GM12878 (cell line): ENCODE measurements around the gene MYO3A.

Experiments used
- BHLHE40 ChIP-seq, 2 experiments: fragments of 450-650 bp in 1 of 2; IDR thresholded peaks; 2 replicates each; pipeline ENCODE4 v1.6.1; 2011 to 2017; ENCODE audit warnings: low read depth in 2 of 2, borderline replicate concordance in 1 of 2, improper control_type of control experiment in 1 of 2, low read length in 1 of 2, mild to moderate bottlenecking in 1 of 2
- ZZZ3 ChIP-seq: IDR thresholded peaks from 2 replicates; pipeline ENCODE4 v1.6.1; 2011; ENCODE audit warnings: low read depth; ENCODE audit not compliant: control insufficient read depth, insufficient read length
- TF ChIP-seq, protein P1 (sequence below): fragments of 450-650 bp; IDR thresholded peaks from 2 replicates; pipeline ENCODE4 v1.6.1; 2016; ENCODE audit warnings: mild to moderate bottlenecking
- TF ChIP-seq, protein P2 (sequence below), 3 experiments: IDR thresholded peaks in 2 of 3; conservative IDR thresholded peaks in 1 of 3; 2 replicates each; pipeline ENCODE4 v1.5.1; 2011; ENCODE audit warnings: low read depth in 3 of 3, low read length in 3 of 3, mild to moderate bottlenecking in 3 of 3, control low read depth in 2 of 3, moderate library complexity in 2 of 3, inconsistent platforms in 1 of 3, mixed read lengths in 1 of 3; ENCODE audit not compliant: control insufficient read depth in 2 of 3, insufficient read depth in 1 of 3; ENCODE audit errors: extremely low read depth in 1 of 3

DNA sequence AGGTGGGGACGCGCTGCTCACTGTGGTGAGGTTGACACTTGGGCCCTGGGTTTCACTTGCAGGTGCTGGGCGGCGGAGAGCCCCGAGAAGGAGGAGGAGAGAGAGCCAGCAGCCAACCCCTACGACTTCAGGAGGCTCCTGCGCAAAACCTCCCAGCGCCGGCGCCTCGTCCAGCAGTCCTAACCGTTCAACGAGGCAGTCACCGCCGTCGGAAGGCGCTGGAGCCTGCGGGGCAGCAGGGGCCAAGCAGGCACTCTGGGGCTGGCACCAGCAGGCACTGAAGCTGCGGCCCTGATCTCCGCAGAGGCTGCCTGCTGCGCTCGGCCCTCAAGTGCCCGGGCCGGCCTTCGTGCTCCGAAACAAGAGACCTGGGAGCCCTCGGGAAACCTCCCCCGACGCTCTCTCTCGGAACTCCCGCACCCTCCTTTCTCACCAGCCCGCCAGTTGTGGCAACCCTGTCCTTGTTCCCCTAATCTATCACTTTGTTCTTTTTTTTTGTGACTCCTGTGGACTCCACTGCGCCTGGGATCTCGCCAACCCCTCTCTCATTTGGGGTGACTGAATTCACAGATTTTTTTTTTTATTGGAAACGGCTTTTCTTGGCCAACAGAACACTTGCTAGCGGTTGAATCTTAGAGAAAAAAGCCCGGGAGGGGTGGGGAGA, 277.9 kb downstream of the MYO3A start:
- TF ChIP-seq BHLHE40 (IDR thresholded peaks at IDR 0.05; ENCODE audit: borderline replicate concordance in 1 of 2, low read depth in 2 of 2, low read length in 1 of 2) (no peak), ZZZ3 (no peak)
- TF ChIP-seq, protein P1, sequence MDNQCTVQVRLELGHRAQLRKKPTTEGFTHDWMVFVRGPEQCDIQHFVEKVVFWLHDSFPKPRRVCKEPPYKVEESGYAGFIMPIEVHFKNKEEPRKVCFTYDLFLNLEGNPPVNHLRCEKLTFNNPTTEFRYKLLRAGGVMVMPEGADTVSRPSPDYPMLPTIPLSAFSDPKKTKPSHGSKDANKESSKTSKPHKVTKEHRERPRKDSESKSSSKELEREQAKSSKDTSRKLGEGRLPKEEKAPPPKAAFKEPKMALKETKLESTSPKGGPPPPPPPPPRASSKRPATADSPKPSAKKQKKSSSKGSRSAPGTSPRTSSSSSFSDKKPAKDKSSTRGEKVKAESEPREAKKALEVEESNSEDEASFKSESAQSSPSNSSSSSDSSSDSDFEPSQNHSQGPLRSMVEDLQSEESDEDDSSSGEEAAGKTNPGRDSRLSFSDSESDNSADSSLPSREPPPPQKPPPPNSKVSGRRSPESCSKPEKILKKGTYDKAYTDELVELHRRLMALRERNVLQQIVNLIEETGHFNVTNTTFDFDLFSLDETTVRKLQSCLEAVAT = no peak
- TF ChIP-seq, protein P2, sequence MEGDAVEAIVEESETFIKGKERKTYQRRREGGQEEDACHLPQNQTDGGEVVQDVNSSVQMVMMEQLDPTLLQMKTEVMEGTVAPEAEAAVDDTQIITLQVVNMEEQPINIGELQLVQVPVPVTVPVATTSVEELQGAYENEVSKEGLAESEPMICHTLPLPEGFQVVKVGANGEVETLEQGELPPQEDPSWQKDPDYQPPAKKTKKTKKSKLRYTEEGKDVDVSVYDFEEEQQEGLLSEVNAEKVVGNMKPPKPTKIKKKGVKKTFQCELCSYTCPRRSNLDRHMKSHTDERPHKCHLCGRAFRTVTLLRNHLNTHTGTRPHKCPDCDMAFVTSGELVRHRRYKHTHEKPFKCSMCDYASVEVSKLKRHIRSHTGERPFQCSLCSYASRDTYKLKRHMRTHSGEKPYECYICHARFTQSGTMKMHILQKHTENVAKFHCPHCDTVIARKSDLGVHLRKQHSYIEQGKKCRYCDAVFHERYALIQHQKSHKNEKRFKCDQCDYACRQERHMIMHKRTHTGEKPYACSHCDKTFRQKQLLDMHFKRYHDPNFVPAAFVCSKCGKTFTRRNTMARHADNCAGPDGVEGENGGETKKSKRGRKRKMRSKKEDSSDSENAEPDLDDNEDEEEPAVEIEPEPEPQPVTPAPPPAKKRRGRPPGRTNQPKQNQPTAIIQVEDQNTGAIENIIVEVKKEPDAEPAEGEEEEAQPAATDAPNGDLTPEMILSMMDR (IDR thresholded peaks at IDR 0.05 in 2 of 3, conservative IDR thresholded peaks at IDR 0.05 in 1 of 3; ENCODE audit: control insufficient read depth in 2 of 3, extremely low read depth in 1 of 3, insufficient read depth in 1 of 3, low read depth in 3 of 3, low read length in 3 of 3) = no peak
